Measurements from ENCODE around the gene MEFV. TPM values are rescaled to one million over a fixed set of nuclear protein-coding genes. Genes with fewer than 3 reads are reported as not detected.

Gene MEFV
- total and polyA plus RNA-seq, 2 of the 4 experiments (the other 2 are of a cell fraction), result not detected

DNA sequence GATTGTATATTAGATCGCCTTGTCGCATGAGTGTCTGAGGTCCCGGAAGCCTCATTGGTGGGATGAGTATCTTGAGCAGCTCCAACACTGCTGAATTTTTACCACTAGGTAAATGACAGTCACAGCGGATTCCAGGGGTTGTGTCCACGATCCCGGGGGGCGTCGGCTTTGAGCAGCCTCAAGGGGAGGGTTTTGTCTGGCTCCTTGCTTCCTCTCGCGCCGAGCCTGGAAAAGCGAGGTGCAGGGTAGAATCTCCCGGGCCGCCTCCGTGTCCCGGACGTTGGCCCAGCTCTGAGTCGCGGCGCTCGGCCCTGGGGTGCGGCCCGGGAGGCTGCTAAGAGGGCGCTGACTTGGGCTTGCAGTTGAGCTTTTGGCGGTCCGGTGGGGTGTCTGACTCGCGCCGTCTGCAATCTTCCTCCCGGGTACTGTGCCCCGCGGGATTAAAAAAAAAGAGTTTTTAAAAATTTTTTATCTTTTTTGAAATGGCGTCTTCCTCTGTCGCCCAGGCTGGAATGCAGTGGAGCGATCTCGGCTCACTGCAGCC is 63.9 kb downstream of the MEFV start:
- BruUV-seq (replicated peaks), result no TSS peak
- H4K5ac ChIP-seq (ENCODE audit: low read depth, low read length), result no peak overlapping the region
- no peak overlapping the region for H2BK120ac ChIP-seq (ENCODE audit: low read depth, low read length)
- H4K8ac ChIP-seq (ENCODE audit: low read depth in 2 of 2, low read length in 2 of 2), result no peak overlapping the region
- ATAC-seq (ENCODE audit: low read depth), result no peak
- H3K18ac ChIP-seq (ENCODE audit: low read depth, low read length), result no peak overlapping the region
- H2BK20ac ChIP-seq (ENCODE audit: low read depth, low read length), result no peak overlapping the region
- POLR2A ChIA-PET (ENCODE audit: unreplicated experiment), result no interaction called here
- H3K4ac ChIP-seq (ENCODE audit: low read depth, low read length), result no peak overlapping the region
- H2AFZ ChIP-seq (replicated peaks; ENCODE audit: low read length, poor library complexity), result peak overlapping the region; percentile 18
- H3K79me1 ChIP-seq (ENCODE audit: low read depth in 1 of 2, low read length in 2 of 2), result no peaks in the 10 kb centered on the region
- no peak overlapping the region for H3K4me3 ChIP-seq (ENCODE audit: insufficient read depth, low read depth, low read length)
- no peak overlapping the region for H3K9ac ChIP-seq (ENCODE audit: low read depth, low read length)
- no peak overlapping the region for H3K23ac ChIP-seq (ENCODE audit: low read depth, low read length)
- H4K91ac ChIP-seq (ENCODE audit: insufficient read depth, low read depth, low read length), result no peak overlapping the region
- H2BK5ac ChIP-seq (ENCODE audit: low read depth, low read length, poor library complexity, severe bottlenecking), result no peak overlapping the region
- dilution Hi-C loops (cut with HindIII; ENCODE audit: low sequenced_read_pairs, unreplicated experiment), result no loop called here
- H3K4me1 ChIP-seq (ENCODE audit: control insufficient read depth, insufficient read depth, low read length), result peaks cover 2% of the 10 kb centered on the region; the same call in 1 of the 2 replicates
- in situ Hi-C loops (cut with MboI; ENCODE audit: low sequenced_read_pairs), result no loop called here
- no peak overlapping the region for H2BK15ac ChIP-seq (ENCODE audit: low read depth, low read length)
- 36% methylated on average over 19 of the region's 36 CpGs; no CpG with 5 or more reads in 1 of the 2 experiments for WGBS, 2 experiments (ENCODE audit: extremely low coverage in 2 of 2, insufficient read length in 1 of 2)
- intact Hi-C loops (cut with micrococcal nuclease), result no loop called here
- no peak for DNase-seq
- H3K4me2 ChIP-seq (ENCODE audit: low read depth, low read length), result no peak overlapping the region
- no peak overlapping the region for H3K56ac ChIP-seq (ENCODE audit: extremely low read depth, insufficient read depth, low read length)
- no peaks in the 10 kb centered on the region for H3K9me3 ChIP-seq (ENCODE audit: control insufficient read depth, insufficient read depth, low read length)
- H4K20me1 ChIP-seq (ENCODE audit: insufficient read depth, low read length), result no peaks in the 10 kb centered on the region; the same call in 1 of the 2 replicates
- no peak overlapping the region for H3K27ac ChIP-seq (ENCODE audit: insufficient read depth, low read length)
- no peak overlapping the region for H3K14ac ChIP-seq (replicated peaks; ENCODE audit: low read depth, low read length)
- H3K9me1 ChIP-seq (ENCODE audit: insufficient read depth, low read length), result no peaks in the 10 kb centered on the region
- H2AK9ac ChIP-seq (replicated peaks; ENCODE audit: low read depth, low read length, poor library complexity), result no peak overlapping the region
- H3K36me3 ChIP-seq (ENCODE audit: control insufficient read depth, insufficient read depth, low read length), result no peaks in the 10 kb centered on the region
- CTCF ChIA-PET, result no interaction called here
- H2AK5ac ChIP-seq (ENCODE audit: low read depth, low read length), result no peak overlapping the region
- TF ChIP-seq FOS (IDR thresholded peaks at IDR 0.05; ENCODE audit: low read depth, low read length) (no peak), RAD21 (IDR thresholded peaks at IDR 0.05; ENCODE audit: low read length) (no peak), MXI1 (IDR thresholded peaks at IDR 0.05; ENCODE audit: borderline replicate concordance, low read depth, low read length) (no peak), BHLHE40 (IDR thresholded peaks at IDR 0.05; ENCODE audit: low read depth, low read length) (no peak), MAZ (IDR thresholded peaks at IDR 0.05; ENCODE audit: borderline replicate concordance, low read depth, low read length) (no peak), POLR2A (IDR thresholded peaks at IDR 0.05; ENCODE audit: low read depth, low read length) (no peak), CTCF (conservative IDR thresholded peaks at IDR 0.05; ENCODE audit: low read depth, low read length) (no peak), CEBPB (IDR thresholded peaks at IDR 0.05; ENCODE audit: low read depth, low read length) (no peak), RCOR1 (IDR thresholded peaks at IDR 0.05; ENCODE audit: insufficient replicate concordance, low read length) (no peak), NFE2L2 (IDR thresholded peaks at IDR 0.05; ENCODE audit: low read depth, low read length) (no peak), MAFK (IDR thresholded peaks at IDR 0.05; ENCODE audit: low read depth, low read length) (no peak), CHD1 (IDR thresholded peaks at IDR 0.05; ENCODE audit: low read depth, low read length) (no peak), RFX5 (IDR thresholded peaks at IDR 0.05; ENCODE audit: low read depth, low read length) (no peak), SMC3 (IDR thresholded peaks at IDR 0.05; ENCODE audit: low read depth, low read length) (no peak)
- TF ChIP-seq, protein P1, sequence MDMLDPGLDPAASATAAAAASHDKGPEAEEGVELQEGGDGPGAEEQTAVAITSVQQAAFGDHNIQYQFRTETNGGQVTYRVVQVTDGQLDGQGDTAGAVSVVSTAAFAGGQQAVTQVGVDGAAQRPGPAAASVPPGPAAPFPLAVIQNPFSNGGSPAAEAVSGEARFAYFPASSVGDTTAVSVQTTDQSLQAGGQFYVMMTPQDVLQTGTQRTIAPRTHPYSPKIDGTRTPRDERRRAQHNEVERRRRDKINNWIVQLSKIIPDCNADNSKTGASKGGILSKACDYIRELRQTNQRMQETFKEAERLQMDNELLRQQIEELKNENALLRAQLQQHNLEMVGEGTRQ (IDR thresholded peaks at IDR 0.05; ENCODE audit: low read depth, low read length), result no peak
- TF ChIP-seq, protein P2, sequence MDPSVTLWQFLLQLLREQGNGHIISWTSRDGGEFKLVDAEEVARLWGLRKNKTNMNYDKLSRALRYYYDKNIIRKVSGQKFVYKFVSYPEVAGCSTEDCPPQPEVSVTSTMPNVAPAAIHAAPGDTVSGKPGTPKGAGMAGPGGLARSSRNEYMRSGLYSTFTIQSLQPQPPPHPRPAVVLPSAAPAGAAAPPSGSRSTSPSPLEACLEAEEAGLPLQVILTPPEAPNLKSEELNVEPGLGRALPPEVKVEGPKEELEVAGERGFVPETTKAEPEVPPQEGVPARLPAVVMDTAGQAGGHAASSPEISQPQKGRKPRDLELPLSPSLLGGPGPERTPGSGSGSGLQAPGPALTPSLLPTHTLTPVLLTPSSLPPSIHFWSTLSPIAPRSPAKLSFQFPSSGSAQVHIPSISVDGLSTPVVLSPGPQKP (IDR thresholded peaks at IDR 0.05; ENCODE audit: borderline replicate concordance, low read depth, low read length), result no peak
- peaks cover 8% of the 10 kb centered on the region; the same call in 1 of the 2 replicates for H3K27me3 ChIP-seq (ENCODE audit: control insufficient read depth, insufficient read depth, low read length)

All from IMR-90 (cell line).